HCT116 (cell line): ENCODE data around the gene DAPK3. TPM values are rescaled to one million over a fixed set of nuclear protein-coding genes. Genes with fewer than 3 reads are reported as not detected.
"Not testable (repeated sequence)": the region's sequence is repeated elsewhere in the genome, so short reads cannot be mapped to it uniquely, and the experiment has no call there.

Experiments used
- ATAC-seq: fragments of 200-7000 bp; cut with Tn5 transposase; 2 replicates; pipeline ENCODE4 v1.9.1; 2020; ENCODE audit warnings: mild to moderate bottlenecking, moderate library complexity
- BruUV-seq: library from RNA; stranded (reverse); fragments of 400-500 nt; replicated peaks from 2 replicates; lab custom pipeline; 2021; lab: Mats Ljungman, UMichigan
- CTCF ChIA-PET: fragments of 300-600 bp; sonication (Branson Sonifier 250); formaldehyde crosslinking; loops from one replicate; lab custom pipeline; 2021; ENCODE audit warnings: antibody characterized with exemption; lab: Charles Lee
- POLR2A ChIA-PET: fragments of 300-600, 350-600 bp; sonication (Branson Sonifier 250); formaldehyde crosslinking; loops from one replicate; lab custom pipeline; 2021; ENCODE audit warnings: antibody characterized with exemption; lab: Charles Lee
- RAD21 ChIA-PET, 2 experiments: fragments of 300-600 bp; sonication (Branson Sonifier 250); formaldehyde crosslinking; loops; one replicate each; lab custom pipeline; 2023; ENCODE audit warnings: low total read pairs in 2 of 2; ENCODE audit not compliant: uncharacterized antibody in 2 of 2, unreplicated experiment in 2 of 2, low non-redundant PET in 1 of 2; lab: Charles Lee
- DNase-seq: peaks from one replicate; pipeline ENCODE4 v3.0.0-alpha.2; 2010; ENCODE audit warnings: low read depth, low spot score
- H2AFZ ChIP-seq: fragments of 200-600 bp; shearing (Covaris generic), sonication (generic); 2 replicates; pipeline ENCODE4 v1.6.1; 2017; ENCODE audit warnings: low read depth, mixed run types, mixed read lengths, antibody characterized with exemption, low read length; ENCODE audit not compliant: poor library complexity, severe bottlenecking
- H3K27ac ChIP-seq: 2 replicates; pipeline ENCODE4 v1.5.1; 2012; ENCODE audit warnings: low read depth, low read length
- H3K27me3 ChIP-seq: fragments of 200-600 bp; sonication (generic); 2 replicates; pipeline ENCODE4 v1.6.1; 2016; ENCODE audit warnings: mixed run types, low read length, mixed read lengths; ENCODE audit not compliant: insufficient read depth
- H3K36me3 ChIP-seq, 2 experiments: fragments of 200-500 bp in 1 of 2; fragments of 200-600 bp in 1 of 2; sonication (Bioruptor generic) in 1 of 2; sonication (generic) in 1 of 2; 2 replicates each; pipeline versions ENCODE4 v1.5.1 to v1.6.1; 2014 to 2016; ENCODE audit warnings: low read length in 2 of 2, inconsistent platforms in 1 of 2, mixed read lengths in 1 of 2, mixed run types in 1 of 2; ENCODE audit not compliant: insufficient read depth in 2 of 2, control insufficient read depth in 1 of 2
- H3K4me1 ChIP-seq, 2 experiments: fragments of 200-600 bp in 1 of 2; sonication (generic) in 1 of 2; 2 replicates each; pipeline versions ENCODE4 v1.5.1 to v1.6.1; 2012 to 2017; ENCODE audit warnings: low read length in 2 of 2, inconsistent platforms in 1 of 2, mild to moderate bottlenecking in 1 of 2, mixed read lengths in 1 of 2, mixed run types in 1 of 2, moderate library complexity in 1 of 2; ENCODE audit not compliant: insufficient read depth in 2 of 2, control insufficient read depth in 1 of 2
- H3K4me2 ChIP-seq: fragments of 200-600 bp; sonication (generic); 2 replicates; pipeline ENCODE4 v1.6.1; 2017; ENCODE audit warnings: mixed run types, low read length, mixed read lengths
- H3K4me3 ChIP-seq, 2 experiments: fragments of 200-600 bp in 1 of 2; sonication (generic) in 1 of 2; replicated peaks in 1 of 2; 2 replicates each; pipeline ENCODE4 v1.5.1; 2011 to 2016; ENCODE audit warnings: low read length in 2 of 2, control low read depth in 1 of 2, low read depth in 1 of 2, mild to moderate bottlenecking in 1 of 2, mixed read lengths in 1 of 2, mixed run types in 1 of 2
- H3K79me2 ChIP-seq: fragments of 200-600 bp; sonication (generic); 2 replicates; pipeline ENCODE4 v1.6.1; 2017; ENCODE audit warnings: mild to moderate bottlenecking, mixed run types, low read length, moderate library complexity, mixed read lengths; ENCODE audit not compliant: insufficient read depth
- H3K9ac ChIP-seq: fragments of 200-600 bp; sonication (generic); 2 replicates; pipeline ENCODE4 v1.6.1; 2016; ENCODE audit warnings: low read length, mixed read lengths
- H3K9me2 ChIP-seq: fragments of 200-600 bp; sonication (generic), shearing (Covaris generic); 2 replicates; pipeline ENCODE4 v1.6.1; 2017; ENCODE audit warnings: mixed run types, mild to moderate bottlenecking, moderate library complexity; ENCODE audit not compliant: insufficient read depth
- H3K9me3 ChIP-seq, 2 experiments: fragments of 200-500 bp in 1 of 2; fragments of 200-600 bp in 1 of 2; sonication (Bioruptor generic) in 1 of 2; sonication (generic) in 1 of 2; 2 replicates each; pipeline ENCODE4 v1.6.1; 2014 to 2017; ENCODE audit warnings: low read length in 2 of 2, mixed read lengths in 2 of 2, inconsistent platforms in 1 of 2, low read depth in 1 of 2, mild to moderate bottlenecking in 1 of 2, mixed run types in 1 of 2, moderate library complexity in 1 of 2; ENCODE audit not compliant: control insufficient read depth in 1 of 2, insufficient read depth in 1 of 2
- H4K20me1 ChIP-seq: fragments of 200-600 bp; sonication (generic), shearing (Covaris generic); 2 replicates; pipeline ENCODE4 v1.6.1; 2017; ENCODE audit warnings: mixed run types, mild to moderate bottlenecking, moderate library complexity; ENCODE audit not compliant: insufficient read depth
- CBX3 ChIP-seq: IDR thresholded peaks from 2 replicates; pipeline ENCODE4 v1.6.1; 2012; ENCODE audit warnings: low read depth
- CEBPB ChIP-seq: IDR thresholded peaks from 2 replicates; pipeline ENCODE4 v1.6.1; 2012; ENCODE audit warnings: low read depth
- EZH2phosphoT487 ChIP-seq: fragments of 200-600 bp; IDR thresholded peaks from 2 replicates; pipeline ENCODE4 v1.6.1; 2018; ENCODE audit warnings: antibody characterized with exemption, borderline replicate concordance
- FOSL1 ChIP-seq: IDR thresholded peaks from 2 replicates; pipeline ENCODE4 v1.6.1; 2012; ENCODE audit warnings: low read depth
- JUND ChIP-seq: IDR thresholded peaks from 2 replicates; pipeline ENCODE4 v1.6.1; 2012
- POLR2AphosphoS5 ChIP-seq: IDR thresholded peaks from 2 replicates; pipeline ENCODE4 v1.6.1; 2011; ENCODE audit warnings: mild to moderate bottlenecking, low read depth, low read length, moderate library complexity
- RAD21 ChIP-seq: IDR thresholded peaks from 2 replicates; pipeline ENCODE4 v1.6.1; 2012; ENCODE audit warnings: low read depth, mild to moderate bottlenecking
- SP1 ChIP-seq: IDR thresholded peaks from 2 replicates; pipeline ENCODE4 v1.6.1; 2012; ENCODE audit warnings: low read depth
- SRF ChIP-seq: IDR thresholded peaks from 2 replicates; pipeline ENCODE4 v1.6.1; 2012; ENCODE audit warnings: low read depth
- TCF7L2 ChIP-seq: IDR thresholded peaks from 2 replicates; pipeline ENCODE4 v1.7.0; 2011; ENCODE audit warnings: borderline replicate concordance, inconsistent platforms; ENCODE audit not compliant: insufficient read depth, insufficient read length; ENCODE audit errors: extremely low read depth
- YY1 ChIP-seq: IDR thresholded peaks from 2 replicates; pipeline ENCODE4 v1.6.1; 2011; ENCODE audit warnings: low read length, low read depth, moderate library complexity, mild to moderate bottlenecking; ENCODE audit not compliant: insufficient replicate concordance; ENCODE audit errors: extremely low read depth
- ZFX ChIP-seq: fragments of 450-650 bp; IDR thresholded peaks from 2 replicates; pipeline ENCODE4 v1.6.1; 2017
- ZNF274 ChIP-seq: fragments of 200-500 bp; sonication (Bioruptor generic); IDR thresholded peaks from 2 replicates; pipeline ENCODE4 v1.6.1; 2014; ENCODE audit warnings: mild to moderate bottlenecking, low read depth, low read length, inconsistent platforms
- intact Hi-C: fragments of 100-400 bp; cut with micrococcal nuclease; formaldehyde crosslinking; loops from 2 replicates; pipeline ENCODE4 v1.10.0; 2022
- total RNA-seq: library from RNA; stranded (reverse); gene quantifications from one replicate; pipeline ENCODE4 v1.2.1, GENCODE V29; 2021; ENCODE audit not compliant: unreplicated experiment
- TF ChIP-seq, protein P1 (sequence below), 3 experiments: fragments of 200-600 bp in 1 of 3; sonication (generic) in 1 of 3; IDR thresholded peaks in 2 of 3; conservative IDR thresholded peaks in 1 of 3; 2 replicates each; pipeline ENCODE4 v1.5.1; 2012 to 2017; ENCODE audit warnings: low read depth in 2 of 3, low read length in 2 of 3, antibody characterized with exemption in 1 of 3, borderline replicate concordance in 1 of 3, control low read depth in 1 of 3, mild to moderate bottlenecking in 1 of 3, mixed read lengths in 1 of 3, mixed run types in 1 of 3, moderate library complexity in 1 of 3; ENCODE audit not compliant: insufficient read depth in 1 of 3
- TF ChIP-seq, protein P2 (sequence below): IDR thresholded peaks from 2 replicates; pipeline ENCODE4 v1.6.1; 2012
- TF ChIP-seq, protein P3 (sequence below): IDR thresholded peaks from 2 replicates; pipeline ENCODE4 v1.6.1; 2011; ENCODE audit warnings: mild to moderate bottlenecking, low read length, moderate library complexity; ENCODE audit not compliant: insufficient replicate concordance; ENCODE audit errors: extremely low read depth
- TF ChIP-seq, protein P4 (sequence below): IDR thresholded peaks from 2 replicates; pipeline ENCODE4 v1.6.1; 2012

Gene DAPK3
- total RNA-seq, 1 experiment from 2014 or later: 54.8 TPM

DNA sequence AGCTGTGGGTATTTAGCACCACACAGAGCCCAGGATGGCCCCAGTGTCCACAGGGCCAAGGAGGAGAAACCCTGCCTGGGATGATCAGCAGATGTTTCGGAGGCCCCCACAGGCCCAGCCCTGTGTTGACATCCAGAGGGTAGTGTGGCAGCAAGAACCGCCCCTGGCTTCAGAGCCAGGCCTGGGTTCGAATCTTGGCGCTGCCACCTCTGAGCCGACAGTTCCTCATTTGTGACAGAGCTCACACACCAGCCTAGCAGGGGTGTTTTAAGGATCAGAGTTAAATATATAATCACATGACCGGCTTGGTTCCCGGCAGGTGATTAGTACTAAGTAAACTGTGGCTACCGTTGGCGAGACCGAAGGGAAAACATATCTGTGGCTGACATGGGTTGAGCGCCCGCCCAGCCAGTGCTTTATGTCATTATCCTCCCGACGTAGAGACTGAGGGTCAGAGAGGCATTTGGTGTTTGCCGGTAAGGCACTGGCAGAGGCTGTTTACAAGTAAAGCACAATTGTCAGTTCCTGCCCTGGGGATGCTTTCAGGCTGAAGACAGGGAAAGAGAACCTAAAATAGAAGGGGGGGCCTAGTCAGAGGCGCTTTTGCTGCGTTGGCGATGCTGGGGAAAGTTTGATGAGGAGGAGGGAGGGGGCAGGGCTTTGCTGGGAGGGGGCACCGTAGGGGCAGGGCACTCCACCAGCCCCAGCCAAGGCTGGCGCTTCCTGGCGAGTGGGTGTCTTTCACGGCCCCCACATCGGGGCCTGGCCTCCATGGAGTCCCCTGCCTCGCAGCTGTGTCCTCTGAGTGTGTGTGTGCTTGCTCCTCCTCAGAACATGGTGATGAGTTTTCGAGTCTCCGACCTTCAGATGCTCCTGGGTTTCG, 41.4 kb upstream of the DAPK3 start:
- ATAC-seq (no peak), DNase-seq (no peak)
- H4K20me1 ChIP-seq: 0 out of 2 replicates have a peak, but pooled peaks cover 4% of the 10 kb centered on the region
- no peak overlapping the region for H3K4me3 ChIP-seq
- H3K27ac ChIP-seq: no peak overlapping the region; the same call in 1 of the 2 replicates
- no peak overlapping the region for H2AFZ ChIP-seq
- H3K9me3 ChIP-seq: no peaks in the 10 kb centered on the region
- peaks cover 7 to 10% of the 10 kb centered on the region in 2 experiments; a peak in 3 of 4 replicates for H3K4me1 ChIP-seq
- RAD21 ChIA-PET: no interaction called here
- H3K9me2 ChIP-seq: no peaks in the 10 kb centered on the region
- TF ChIP-seq YY1: no peak
- no peak for TF ChIP-seq TCF7L2
- no peak for TF ChIP-seq POLR2AphosphoS5
- TF ChIP-seq SP1: no peak
- TF ChIP-seq, protein P1, sequence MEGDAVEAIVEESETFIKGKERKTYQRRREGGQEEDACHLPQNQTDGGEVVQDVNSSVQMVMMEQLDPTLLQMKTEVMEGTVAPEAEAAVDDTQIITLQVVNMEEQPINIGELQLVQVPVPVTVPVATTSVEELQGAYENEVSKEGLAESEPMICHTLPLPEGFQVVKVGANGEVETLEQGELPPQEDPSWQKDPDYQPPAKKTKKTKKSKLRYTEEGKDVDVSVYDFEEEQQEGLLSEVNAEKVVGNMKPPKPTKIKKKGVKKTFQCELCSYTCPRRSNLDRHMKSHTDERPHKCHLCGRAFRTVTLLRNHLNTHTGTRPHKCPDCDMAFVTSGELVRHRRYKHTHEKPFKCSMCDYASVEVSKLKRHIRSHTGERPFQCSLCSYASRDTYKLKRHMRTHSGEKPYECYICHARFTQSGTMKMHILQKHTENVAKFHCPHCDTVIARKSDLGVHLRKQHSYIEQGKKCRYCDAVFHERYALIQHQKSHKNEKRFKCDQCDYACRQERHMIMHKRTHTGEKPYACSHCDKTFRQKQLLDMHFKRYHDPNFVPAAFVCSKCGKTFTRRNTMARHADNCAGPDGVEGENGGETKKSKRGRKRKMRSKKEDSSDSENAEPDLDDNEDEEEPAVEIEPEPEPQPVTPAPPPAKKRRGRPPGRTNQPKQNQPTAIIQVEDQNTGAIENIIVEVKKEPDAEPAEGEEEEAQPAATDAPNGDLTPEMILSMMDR (IDR thresholded peaks at IDR 0.05 in 2 of 3, conservative IDR thresholded peaks at IDR 0.05 in 1 of 3; ENCODE audit: borderline replicate concordance in 1 of 3, insufficient read depth in 1 of 3, low read depth in 2 of 3, low read length in 2 of 3): no peak
- TF ChIP-seq, protein P2, sequence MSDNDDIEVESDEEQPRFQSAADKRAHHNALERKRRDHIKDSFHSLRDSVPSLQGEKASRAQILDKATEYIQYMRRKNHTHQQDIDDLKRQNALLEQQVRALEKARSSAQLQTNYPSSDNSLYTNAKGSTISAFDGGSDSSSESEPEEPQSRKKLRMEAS: no peak
- no peak for TF ChIP-seq RAD21
- no peak for TF ChIP-seq CEBPB
- no peak for TF ChIP-seq CBX3
- TF ChIP-seq FOSL1: no peak
- TF ChIP-seq, protein P3, sequence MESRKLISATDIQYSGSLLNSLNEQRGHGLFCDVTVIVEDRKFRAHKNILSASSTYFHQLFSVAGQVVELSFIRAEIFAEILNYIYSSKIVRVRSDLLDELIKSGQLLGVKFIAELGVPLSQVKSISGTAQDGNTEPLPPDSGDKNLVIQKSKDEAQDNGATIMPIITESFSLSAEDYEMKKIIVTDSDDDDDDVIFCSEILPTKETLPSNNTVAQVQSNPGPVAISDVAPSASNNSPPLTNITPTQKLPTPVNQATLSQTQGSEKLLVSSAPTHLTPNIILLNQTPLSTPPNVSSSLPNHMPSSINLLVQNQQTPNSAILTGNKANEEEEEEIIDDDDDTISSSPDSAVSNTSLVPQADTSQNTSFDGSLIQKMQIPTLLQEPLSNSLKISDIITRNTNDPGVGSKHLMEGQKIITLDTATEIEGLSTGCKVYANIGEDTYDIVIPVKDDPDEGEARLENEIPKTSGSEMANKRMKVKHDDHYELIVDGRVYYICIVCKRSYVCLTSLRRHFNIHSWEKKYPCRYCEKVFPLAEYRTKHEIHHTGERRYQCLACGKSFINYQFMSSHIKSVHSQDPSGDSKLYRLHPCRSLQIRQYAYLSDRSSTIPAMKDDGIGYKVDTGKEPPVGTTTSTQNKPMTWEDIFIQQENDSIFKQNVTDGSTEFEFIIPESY: no peak
- no peak for TF ChIP-seq SRF
- TF ChIP-seq, protein P4, sequence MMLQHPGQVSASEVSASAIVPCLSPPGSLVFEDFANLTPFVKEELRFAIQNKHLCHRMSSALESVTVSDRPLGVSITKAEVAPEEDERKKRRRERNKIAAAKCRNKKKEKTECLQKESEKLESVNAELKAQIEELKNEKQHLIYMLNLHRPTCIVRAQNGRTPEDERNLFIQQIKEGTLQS: no peak
- TF ChIP-seq ZNF274: no peak
- TF ChIP-seq ZFX: no peak
- no peak for TF ChIP-seq JUND
- no peak for TF ChIP-seq EZH2phosphoT487
- TF ChIP-seq, all 23 proteins: peak for 0
- Histone ChIP-seq H3K79me2 (peaks cover 79% of the 10 kb centered on the region), H3K4me2 (no peak overlapping the region), H3K9ac (no peak overlapping the region), H3K36me3 (peaks cover 3 to 5% of the 10 kb centered on the region in 2 experiments; a peak in 3 of 4 replicates), H3K27me3 (no peaks in the 10 kb centered on the region)
- ChIA-PET POLR2A (no interaction called here), CTCF (no interaction called here)
- intact Hi-C loops: no loop called here
- no TSS peak for BruUV-seq

DNA sequence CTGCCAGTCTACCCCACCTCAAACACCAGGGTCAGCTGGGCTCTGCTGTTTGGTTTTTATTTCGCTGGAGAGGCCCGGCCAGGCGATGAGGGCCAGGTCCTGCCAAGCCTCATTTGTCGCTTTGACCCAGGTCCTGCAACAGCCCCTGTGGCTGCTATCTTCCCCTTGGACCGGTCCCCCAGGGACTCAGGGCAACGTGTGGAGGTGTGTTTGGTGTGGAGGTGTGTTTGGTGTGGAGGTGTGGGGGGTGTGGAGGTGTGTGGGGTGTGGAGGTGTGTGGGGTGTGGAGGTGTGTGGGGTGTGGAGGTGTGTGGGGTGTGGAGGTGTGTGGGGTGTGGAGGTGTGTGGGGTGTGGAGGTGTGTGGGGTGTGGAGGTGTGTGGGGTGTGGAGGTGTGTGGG, 40.5 kb upstream of the DAPK3 start:
- Histone ChIP-seq H3K79me2 (peaks cover 74% of the 10 kb centered on the region), H3K4me1 (peaks cover 7 to 13% of the 10 kb centered on the region in 2 experiments; a peak in 3 of 4 replicates)
- H3K9ac ChIP-seq, H3K27me3 ChIP-seq, intact Hi-C loops, RAD21 ChIA-PET, H3K4me3 ChIP-seq, DNase-seq, ATAC-seq, H3K36me3 ChIP-seq, H2AFZ ChIP-seq, H3K4me2 ChIP-seq, BruUV-seq, CTCF ChIA-PET, H3K27ac ChIP-seq, H4K20me1 ChIP-seq, H3K9me3 ChIP-seq, POLR2A ChIA-PET, H3K9me2 ChIP-seq: not testable (repeated sequence)
